ENCODE measurements around the gene SHOC2.

Gene SHOC2
- 76.8 to 102 (median 84.9) reads per million in 4 experiments for total RNA-seq

DNA sequence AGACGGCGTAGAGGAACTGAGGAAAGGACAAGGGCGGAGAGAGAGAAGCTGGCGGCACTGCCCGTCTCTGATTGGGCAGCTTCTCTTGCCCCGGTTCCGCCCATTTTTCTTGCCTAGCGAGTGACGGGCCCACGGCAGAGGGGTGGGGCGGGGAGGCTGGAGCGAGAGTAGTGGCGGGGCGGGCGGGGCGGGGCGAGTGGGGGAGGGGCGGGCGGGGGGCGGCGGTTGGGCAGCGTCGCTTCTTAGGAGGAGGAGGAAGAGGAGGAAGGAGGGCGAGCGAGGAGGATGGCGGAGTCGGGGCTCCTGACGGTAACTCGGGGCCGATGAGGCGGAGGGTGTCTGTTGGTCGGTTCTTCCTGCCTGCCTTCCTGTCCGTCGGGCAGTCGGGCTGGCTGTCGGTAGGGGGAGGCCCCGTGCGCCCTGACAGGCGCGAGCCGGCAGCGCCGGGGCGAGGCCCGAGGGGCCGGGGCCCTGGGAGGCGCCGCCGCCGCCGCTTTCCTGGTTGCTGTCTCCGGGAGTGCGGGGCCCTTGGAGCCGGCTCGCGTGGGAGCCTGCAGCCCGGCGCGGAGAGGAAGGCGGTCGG lies at the start of gene SHOC2:
Gene SHOC2 (plus strand): TSS at position 256 of the 583 bp plus-strand sequence. CDS start 44,755 bp downstream, outside the sequence.
- DNase-seq, result peak; percentile 96

DNA sequence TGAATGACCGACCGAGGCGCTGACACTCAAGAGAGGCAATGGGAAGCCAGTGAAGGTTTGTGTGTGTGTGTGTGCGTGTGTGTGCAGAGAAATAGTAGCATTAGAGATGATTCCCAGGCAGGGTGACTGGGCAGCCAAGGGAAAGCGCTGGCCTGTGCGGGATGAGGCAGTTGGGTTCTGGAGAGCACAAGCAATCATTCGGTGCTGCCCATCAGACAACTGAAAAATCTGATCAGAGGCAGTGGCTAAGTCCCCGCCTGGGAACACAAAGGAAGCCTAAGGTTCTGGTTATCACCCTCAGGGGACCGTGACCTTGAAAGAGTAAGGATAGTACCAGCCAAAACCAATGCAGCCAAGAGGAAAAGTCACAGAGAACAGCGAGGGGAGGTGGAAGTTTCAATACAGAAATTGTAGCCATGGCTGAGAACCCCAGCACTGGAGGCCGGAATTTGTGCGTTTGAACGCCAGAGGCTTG lies 48.5 kb upstream of the SHOC2 start:
- DNase-seq, result no peak

- DNase-seq, result peak; percentile 94
These were observed 47.9 kb upstream of the SHOC2 start, which contains the start of gene PDCD4 for GRCh38 chr10:110871298-110872084. PDCD4 (plus strand) TSS chr10:110871928; CDS start chr10:110876028, 4,100 bp downstream.

DNA sequence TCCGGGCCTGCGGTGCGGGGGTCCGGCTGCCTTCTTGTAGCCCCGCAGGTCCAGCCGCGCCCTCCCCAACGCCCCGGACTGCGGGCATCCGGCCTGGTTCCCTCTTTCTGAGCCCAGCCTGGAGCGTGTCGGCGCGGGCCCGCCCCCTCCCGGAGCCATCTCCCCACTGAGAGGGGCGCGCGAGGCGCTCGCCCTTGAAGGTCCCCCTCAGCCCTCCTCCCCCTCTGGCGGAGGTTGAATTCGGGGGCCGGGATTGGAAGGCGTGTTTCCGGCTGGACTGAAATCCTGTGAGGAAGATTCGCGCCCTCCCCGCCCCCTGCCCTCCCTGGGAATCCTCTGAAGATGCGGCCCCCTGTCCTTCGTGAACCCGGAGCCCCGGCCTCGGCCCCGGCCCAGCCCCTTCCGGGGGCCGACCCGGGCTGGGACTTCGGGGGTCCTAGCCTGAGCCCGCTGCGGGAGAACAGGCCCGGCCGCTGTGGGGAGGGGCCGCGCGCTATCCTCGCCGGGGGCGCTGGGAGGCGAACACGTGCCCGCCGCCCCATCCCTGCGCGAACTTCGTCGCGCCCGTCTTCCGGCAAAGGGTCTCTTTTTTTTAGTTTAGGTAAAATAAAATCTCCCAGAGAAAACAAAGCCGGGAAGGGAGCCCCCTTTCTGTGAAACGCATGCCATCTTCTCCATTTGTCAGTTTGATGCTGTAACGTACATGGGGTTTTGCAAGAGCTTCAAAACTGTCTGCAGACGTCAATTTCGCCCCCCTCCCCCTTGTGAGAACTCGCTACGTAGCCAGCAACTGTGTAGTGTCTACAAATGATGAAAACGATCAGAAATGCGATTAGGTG lies 47.0 kb upstream of the SHOC2 start:
- DNase-seq, result peak; percentile 81

GRCh38 chr10:110872984-110873923 lies 46.1 kb upstream of the SHOC2 start:
- DNase-seq, result no peak

- no peak for DNase-seq
These were observed 45.5 kb upstream of the SHOC2 start for GRCh38 chr10:110873951-110874350.

- no peak for DNase-seq
These were observed 43.4 kb upstream of the SHOC2 start for GRCh38 chr10:110876000-110876399.

- DNase-seq, result no peak
These were observed 42.6 kb upstream of the SHOC2 start for GRCh38 chr10:110876788-110877187.

DNA sequence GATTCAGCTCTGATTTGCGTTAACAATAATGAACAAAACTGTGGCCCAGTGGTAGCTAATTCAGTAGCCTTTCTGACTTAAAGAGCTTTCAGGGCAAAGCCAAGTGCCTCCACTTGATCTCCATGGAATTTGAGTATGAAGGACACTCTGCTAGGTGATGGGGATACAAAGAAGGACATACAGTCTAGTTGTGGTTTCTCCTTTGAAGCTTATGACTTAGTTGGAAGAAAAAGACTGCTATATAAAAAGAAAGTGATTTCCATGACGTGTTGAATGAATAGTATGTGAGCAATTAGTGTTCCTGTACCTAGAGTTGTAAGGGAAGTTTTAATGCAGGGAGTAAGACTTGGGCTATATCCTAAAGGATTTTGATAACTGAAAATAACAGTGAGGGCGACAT lies 39.4 kb upstream of the SHOC2 start:
- no peak for DNase-seq

- DNase-seq, result no peak
These were observed 38.2 kb upstream of the SHOC2 start for GRCh38 chr10:110881247-110881646.

GRCh38 chr10:110881905-110882304 lies 37.5 kb upstream of the SHOC2 start:
- DNase-seq, result no peak

- DNase-seq, result no peak
These were observed 35.5 kb upstream of the SHOC2 start for GRCh38 chr10:110883924-110884323.

DNA sequence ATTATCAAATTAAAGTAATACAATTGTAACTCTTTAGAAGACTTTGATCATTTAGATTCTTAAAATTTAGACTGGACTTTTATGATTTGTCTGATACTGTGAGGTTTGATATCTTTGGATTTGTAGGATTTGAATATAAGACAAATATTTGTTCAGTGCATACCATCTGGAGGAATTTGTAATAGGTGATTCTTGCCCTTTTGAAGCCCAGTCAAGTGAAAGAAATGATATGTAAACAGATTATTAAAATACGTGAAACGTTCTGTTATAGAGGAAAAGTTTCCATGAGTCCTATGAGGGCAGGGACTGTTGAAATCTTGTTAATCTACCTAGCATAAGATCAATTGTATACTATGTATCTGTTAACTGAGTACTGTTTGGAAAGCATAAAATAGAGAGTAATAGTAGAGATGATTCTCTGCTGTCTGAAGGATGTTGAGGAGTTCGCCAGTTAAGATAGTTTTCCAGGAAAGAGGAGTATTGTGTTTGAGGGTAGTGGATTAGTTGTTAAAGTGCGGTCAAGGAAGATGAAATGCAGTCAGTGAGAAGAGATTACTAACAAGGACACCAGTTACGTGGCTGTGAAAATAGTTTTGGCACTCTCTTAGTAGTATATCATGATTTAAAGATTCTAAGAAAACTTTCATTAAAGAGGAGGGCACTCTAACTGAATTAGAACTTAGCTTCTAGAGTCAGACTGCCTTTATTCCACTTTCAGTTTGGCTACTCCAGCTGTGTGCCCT lies 33.3 kb upstream of the SHOC2 start:
- no peak for DNase-seq

DNA sequence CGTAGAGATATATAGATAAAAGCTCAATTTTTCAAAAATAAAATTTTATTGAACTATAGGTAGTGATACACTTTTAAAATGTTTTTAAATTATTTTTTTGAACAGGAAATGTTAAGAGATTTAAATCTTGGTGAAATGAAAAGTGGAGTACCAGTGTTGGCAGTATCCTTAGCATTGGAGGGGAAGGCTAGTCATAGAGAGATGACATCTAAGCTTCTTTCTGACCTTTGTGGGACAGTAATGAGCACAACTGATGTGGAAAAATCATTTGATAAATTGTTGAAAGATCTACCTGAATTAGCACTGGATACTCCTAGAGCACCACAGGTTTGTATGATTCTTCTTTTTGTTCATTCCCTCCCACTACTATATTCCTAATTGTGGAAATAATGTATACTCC lies 31.8 kb upstream of the SHOC2 start:
- DNase-seq, result no peak

- DNase-seq, result no peak
These were observed 26.7 kb upstream of the SHOC2 start for GRCh38 chr10:110892602-110893288.

DNA sequence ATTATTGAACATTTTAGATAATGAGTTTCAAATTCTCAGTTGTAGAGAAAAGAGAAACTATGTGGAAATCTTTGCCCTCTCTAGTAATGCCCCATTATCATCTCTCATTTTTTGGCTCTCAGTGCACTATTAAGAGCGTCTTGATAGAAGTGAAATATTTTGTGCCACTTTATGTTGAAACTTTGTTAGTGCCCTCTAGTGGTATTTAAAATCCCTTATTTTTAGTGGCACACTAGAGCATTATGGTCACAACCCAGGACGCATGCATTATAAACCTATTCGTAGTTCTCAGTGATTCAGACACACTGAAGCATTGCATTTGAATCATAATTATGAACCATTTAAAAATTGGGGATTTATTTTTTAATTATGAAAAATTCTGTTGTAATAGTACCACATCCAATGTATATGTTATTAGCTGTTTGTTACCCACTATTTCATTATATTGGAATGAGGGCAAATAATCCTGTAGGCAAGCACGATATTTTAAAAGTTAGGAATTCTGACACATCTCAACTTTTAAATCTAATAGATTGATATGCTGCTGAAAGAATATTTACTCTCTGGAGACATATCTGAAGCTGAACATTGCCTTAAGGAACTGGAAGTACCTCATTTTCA lies 25.7 kb upstream of the SHOC2 start:
- no peak for DNase-seq

DNA sequence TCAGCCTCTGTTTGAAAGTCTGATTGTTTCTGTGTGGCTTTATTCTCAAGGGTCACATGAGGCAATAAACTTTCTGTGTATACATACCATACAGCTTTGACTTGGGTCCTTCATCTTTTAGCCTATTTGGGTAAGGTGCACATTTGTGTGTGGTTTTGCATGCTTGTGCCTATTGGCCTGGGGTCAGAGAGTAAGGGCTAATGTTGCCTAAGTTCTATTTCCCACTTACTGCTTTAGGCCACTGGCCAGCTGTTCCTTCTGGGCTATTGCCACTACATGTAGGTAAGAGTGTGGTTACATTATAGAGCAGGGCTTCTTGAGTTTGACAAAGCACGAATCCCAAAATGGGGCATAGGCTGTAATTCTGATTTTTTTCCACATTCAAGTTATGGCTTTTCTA lies 22.2 kb upstream of the SHOC2 start:
- DNase-seq, result no peak

DNA sequence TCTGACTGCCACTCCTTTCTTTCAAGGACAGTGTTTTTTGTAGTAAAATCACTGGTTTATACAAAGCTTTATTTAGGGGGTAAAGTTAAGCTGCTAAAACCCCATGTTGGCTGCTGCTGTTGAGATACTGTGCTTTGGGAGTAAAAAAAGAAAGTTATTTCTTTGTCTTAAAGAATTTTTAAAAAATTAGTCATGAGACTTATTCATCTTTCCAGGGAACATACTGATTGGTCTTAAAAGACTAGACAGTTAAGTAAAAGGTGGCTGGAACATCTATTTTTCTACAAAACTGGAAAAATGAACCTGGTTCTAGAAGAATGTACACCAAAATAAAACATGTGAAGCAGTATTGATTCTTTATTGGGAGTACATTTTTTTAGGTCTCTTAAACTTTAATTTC lies 21.0 kb upstream of the SHOC2 start:
- DNase-seq, result no peak

DNA sequence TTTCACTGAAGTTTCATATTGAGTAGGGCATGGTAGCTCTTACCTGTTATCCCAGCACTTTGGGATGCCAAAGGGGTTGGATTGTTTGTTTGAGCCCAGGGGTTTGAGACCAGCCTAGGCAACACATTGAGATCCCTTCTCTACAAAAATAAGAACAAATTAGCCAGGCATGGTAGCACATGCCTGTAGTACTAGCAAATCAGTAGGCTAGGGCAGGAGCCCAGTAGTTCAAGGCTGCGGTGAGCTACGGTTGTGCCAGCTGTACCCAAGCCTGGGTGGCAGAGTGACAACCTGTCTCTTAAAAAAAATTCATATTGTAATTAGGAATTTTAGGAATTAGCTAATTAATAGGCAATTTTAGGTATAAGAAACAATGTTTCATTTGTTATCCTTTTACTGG lies 18.4 kb upstream of the SHOC2 start:
- DNase-seq, result no peak
